GM21825 (cell line): ENCODE data around the gene RBMS2.
"Not testable (repeated sequence)": the region's sequence is repeated elsewhere in the genome, so short reads cannot be mapped to it uniquely, and the experiment has no call there.

Experiments
- ATAC-seq: cut with Tn5 transposase; IDR thresholded peaks from one replicate; pipeline ENCODE4 v1.9.1; 2021; ENCODE audit warnings: mild to moderate bottlenecking, moderate library complexity; ENCODE audit not compliant: unreplicated experiment

Gene RBMS2

GRCh38 chr12:56514014-56514318 is 7.7 kb upstream of the RBMS2 start:
- ATAC-seq, result not testable (repeated sequence)

- ATAC-seq, result no peak
Observed at GRCh38 chr12:56517854-56518253, 3.8 kb upstream of the RBMS2 start.

- no peak for ATAC-seq
Observed at GRCh38 chr12:56518570-56518969, 3.0 kb upstream of the RBMS2 start.

GRCh38 chr12:56520048-56520447 is 1.6 kb upstream of the RBMS2 start:
- ATAC-seq, result no peak

GRCh38 chr12:56520506-56520905 is 1.1 kb upstream of the RBMS2 start:
- no peak for ATAC-seq

- ATAC-seq, result no peak
Observed at GRCh38 chr12:56521209-56521589, 421 bp upstream of the RBMS2 start.

- no peak for ATAC-seq
Observed at GRCh38 chr12:56522411-56523193, 982 bp downstream of the RBMS2 start.

GRCh38 chr12:56528846-56529245 is 7.2 kb downstream of the RBMS2 start:
- ATAC-seq, result no peak

- ATAC-seq, result no peak
Observed at GRCh38 chr12:56529656-56530055, 8.0 kb downstream of the RBMS2 start.

GRCh38 chr12:56530390-56531055 is 8.9 kb downstream of the RBMS2 start:
- ATAC-seq, result no peak

GRCh38 chr12:56537546-56537945 is 15.9 kb downstream of the RBMS2 start:
- ATAC-seq, result no peak

GRCh38 chr12:56541631-56542030 is 20.0 kb downstream of the RBMS2 start:
- ATAC-seq, result no peak

GRCh38 chr12:56542164-56542563 is 20.5 kb downstream of the RBMS2 start:
- ATAC-seq, result no peak

- ATAC-seq, result no peak
Observed at GRCh38 chr12:56545023-56545604, 23.5 kb downstream of the RBMS2 start.

- no peak for ATAC-seq
Observed at GRCh38 chr12:56546680-56547079, 25.1 kb downstream of the RBMS2 start.

- ATAC-seq, result no peak
Observed at GRCh38 chr12:56551070-56551469, 29.4 kb downstream of the RBMS2 start.

GRCh38 chr12:56565510-56566101 is 44.0 kb downstream of the RBMS2 start:
- ATAC-seq, result peak; percentile 75

- no peak for ATAC-seq
Observed at GRCh38 chr12:56568146-56568545, 46.5 kb downstream of the RBMS2 start.

- no peak for ATAC-seq
Observed at GRCh38 chr12:56571121-56571520, 49.5 kb downstream of the RBMS2 start.

- ATAC-seq, result no peak
Observed at GRCh38 chr12:56572288-56572687, 50.7 kb downstream of the RBMS2 start.

- ATAC-seq, result no peak
Observed at GRCh38 chr12:56574210-56574609, 52.6 kb downstream of the RBMS2 start.

GRCh38 chr12:56577248-56577647 is 55.6 kb downstream of the RBMS2 start:
- ATAC-seq, result not testable (repeated sequence)
